ENCODE results near the gene TMEM198. TPM values are rescaled to one million over a fixed set of nuclear protein-coding genes. Genes with fewer than 3 reads are reported as not detected.

Gene TMEM198
- total and polyA plus RNA-seq, 9 of the 15 experiments (the other 6 are each of a cell fraction or from before 2014, with no cell fraction given), result 0.03 to 3.8 (median 1.0) TPM

DNA sequence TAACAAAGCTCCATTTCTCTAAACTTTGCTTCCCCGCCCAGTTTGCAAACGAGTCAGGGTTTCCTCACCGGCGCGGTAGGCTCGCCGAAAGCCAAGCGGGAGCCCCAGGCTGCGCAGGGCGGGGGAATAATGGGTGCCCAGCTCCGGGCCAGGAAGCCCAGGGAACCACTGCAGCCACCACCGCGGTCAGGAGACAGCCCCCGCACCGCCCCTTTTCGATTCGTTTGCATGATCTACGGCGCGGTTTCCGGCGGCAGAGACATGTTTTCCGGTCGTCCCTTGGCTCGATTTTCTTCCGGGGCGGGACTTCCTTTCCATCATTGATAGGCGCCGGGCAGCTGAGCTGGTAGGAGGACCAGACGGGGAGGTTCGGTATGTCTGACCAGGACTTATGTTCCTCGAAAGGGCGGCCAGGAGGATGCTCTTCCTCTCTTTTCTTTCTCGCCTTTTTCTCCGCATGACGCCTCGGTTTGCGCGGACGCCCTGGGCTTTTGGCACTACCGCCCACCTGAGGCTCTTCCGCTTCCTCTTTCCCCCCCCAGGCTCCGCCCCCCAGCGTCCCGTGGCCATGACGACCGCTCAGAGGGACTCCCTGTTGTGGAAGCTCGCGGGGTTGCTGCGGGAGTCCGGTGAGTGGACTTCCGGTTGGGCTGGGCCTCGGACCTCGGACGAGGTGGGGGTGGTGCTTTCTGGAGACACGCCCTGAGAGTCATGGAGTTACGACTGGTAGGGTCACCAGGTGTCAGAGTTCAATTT is 53.9 kb downstream of the TMEM198 start, which contains the start of gene STK11IP (continued):
- TF ChIP-seq, protein P1, sequence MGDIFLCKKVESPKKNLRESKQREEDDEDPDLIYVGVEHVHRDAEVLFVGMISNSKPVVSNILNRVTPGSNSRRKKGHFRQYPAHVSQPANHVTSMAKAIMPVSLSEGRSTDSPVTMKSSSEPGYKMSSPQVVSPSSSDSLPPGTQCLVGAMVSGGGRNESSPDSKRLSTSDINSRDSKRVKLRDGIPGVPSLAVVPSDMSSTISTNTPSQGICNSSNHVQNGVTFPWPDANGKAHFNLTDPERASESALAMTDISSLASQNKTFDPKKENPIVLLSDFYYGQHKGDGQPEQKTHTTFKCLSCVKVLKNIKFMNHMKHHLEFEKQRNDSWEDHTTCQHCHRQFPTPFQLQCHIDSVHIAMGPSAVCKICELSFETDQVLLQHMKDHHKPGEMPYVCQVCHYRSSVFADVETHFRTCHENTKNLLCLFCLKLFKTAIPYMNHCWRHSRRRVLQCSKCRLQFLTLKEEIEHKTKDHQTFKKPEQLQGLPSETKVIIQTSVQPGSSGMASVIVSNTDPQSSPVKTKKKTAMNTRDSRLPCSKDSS (IDR thresholded peaks at IDR 0.05; ENCODE audit: low read depth, partially characterized antibody), result no peak
- TF ChIP-seq, protein P2, sequence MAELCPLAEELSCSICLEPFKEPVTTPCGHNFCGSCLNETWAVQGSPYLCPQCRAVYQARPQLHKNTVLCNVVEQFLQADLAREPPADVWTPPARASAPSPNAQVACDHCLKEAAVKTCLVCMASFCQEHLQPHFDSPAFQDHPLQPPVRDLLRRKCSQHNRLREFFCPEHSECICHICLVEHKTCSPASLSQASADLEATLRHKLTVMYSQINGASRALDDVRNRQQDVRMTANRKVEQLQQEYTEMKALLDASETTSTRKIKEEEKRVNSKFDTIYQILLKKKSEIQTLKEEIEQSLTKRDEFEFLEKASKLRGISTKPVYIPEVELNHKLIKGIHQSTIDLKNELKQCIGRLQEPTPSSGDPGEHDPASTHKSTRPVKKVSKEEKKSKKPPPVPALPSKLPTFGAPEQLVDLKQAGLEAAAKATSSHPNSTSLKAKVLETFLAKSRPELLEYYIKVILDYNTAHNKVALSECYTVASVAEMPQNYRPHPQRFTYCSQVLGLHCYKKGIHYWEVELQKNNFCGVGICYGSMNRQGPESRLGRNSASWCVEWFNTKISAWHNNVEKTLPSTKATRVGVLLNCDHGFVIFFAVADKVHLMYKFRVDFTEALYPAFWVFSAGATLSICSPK (IDR thresholded peaks at IDR 0.05; ENCODE audit: borderline replicate concordance), result no peak
- TF ChIP-seq CBFB (CRISPR knock-in tag; IDR thresholded peaks at IDR 0.05), result no peak
- TF ChIP-seq TRIM28 (IDR thresholded peaks at IDR 0.05), result no peak
- TF ChIP-seq HNRNPK (IDR thresholded peaks at IDR 0.05; ENCODE audit: low read depth, low read length, poor library complexity, severe bottlenecking), result no peak
- TF ChIP-seq SMAD4 (CRISPR knock-in tag; conservative IDR thresholded peaks at IDR 0.05), result 0 out of 2 replicates have a peak, but pooled peaks have one; percentile 23
- no peak for TF ChIP-seq ZNF212 (CRISPR knock-in tag; IDR thresholded peaks at IDR 0.05)
- no peak for TF ChIP-seq ZKSCAN1 (IDR thresholded peaks at IDR 0.05; ENCODE audit: low read depth, low read length)
- TF ChIP-seq, protein P3, sequence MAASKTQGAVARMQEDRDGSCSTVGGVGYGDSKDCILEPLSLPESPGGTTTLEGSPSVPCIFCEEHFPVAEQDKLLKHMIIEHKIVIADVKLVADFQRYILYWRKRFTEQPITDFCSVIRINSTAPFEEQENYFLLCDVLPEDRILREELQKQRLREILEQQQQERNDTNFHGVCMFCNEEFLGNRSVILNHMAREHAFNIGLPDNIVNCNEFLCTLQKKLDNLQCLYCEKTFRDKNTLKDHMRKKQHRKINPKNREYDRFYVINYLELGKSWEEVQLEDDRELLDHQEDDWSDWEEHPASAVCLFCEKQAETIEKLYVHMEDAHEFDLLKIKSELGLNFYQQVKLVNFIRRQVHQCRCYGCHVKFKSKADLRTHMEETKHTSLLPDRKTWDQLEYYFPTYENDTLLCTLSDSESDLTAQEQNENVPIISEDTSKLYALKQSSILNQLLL (CRISPR knock-in tag; IDR thresholded peaks at IDR 0.05; ENCODE audit: borderline replicate concordance), result no peak
- no peak for TF ChIP-seq STAT5A (IDR thresholded peaks at IDR 0.05; ENCODE audit: borderline replicate concordance, low read length)
- no peak; a peak in 2 of 4 replicates for TF ChIP-seq MAZ (CRISPR knock-in tag; conservative IDR thresholded peaks at IDR 0.05 in 1 of 2, IDR thresholded peaks at IDR 0.05 in 1 of 2)
- TF ChIP-seq IRF2 (CRISPR knock-in tag; IDR thresholded peaks at IDR 0.05), result no peak
- TF ChIP-seq ZNF274 (IDR thresholded peaks at IDR 0.05; ENCODE audit: borderline replicate concordance, low read depth, low read length), result no peak
- no peak for TF ChIP-seq GABPB2 (CRISPR knock-in tag; conservative IDR thresholded peaks at IDR 0.05)
- no peak for TF ChIP-seq TCF7L2 (IDR thresholded peaks at IDR 0.05; ENCODE audit: low read depth, low read length)
- TF ChIP-seq MCM5 (IDR thresholded peaks at IDR 0.05; ENCODE audit: low read depth), result no peak
- TF ChIP-seq FUS (optimal IDR thresholded peaks at IDR 0.05; ENCODE audit: low read depth, low read length), result no peak
- TF ChIP-seq, protein P4, sequence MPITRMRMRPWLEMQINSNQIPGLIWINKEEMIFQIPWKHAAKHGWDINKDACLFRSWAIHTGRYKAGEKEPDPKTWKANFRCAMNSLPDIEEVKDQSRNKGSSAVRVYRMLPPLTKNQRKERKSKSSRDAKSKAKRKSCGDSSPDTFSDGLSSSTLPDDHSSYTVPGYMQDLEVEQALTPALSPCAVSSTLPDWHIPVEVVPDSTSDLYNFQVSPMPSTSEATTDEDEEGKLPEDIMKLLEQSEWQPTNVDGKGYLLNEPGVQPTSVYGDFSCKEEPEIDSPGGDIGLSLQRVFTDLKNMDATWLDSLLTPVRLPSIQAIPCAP (CRISPR knock-in tag; IDR thresholded peaks at IDR 0.05; ENCODE audit: borderline replicate concordance), result no peak
- TF ChIP-seq MCM2 (IDR thresholded peaks at IDR 0.05; ENCODE audit: low read depth), result no peak
- TF ChIP-seq SRSF9 (IDR thresholded peaks at IDR 0.05; ENCODE audit: borderline replicate concordance, low read depth, low read length), result no peak
- TF ChIP-seq, protein P5, sequence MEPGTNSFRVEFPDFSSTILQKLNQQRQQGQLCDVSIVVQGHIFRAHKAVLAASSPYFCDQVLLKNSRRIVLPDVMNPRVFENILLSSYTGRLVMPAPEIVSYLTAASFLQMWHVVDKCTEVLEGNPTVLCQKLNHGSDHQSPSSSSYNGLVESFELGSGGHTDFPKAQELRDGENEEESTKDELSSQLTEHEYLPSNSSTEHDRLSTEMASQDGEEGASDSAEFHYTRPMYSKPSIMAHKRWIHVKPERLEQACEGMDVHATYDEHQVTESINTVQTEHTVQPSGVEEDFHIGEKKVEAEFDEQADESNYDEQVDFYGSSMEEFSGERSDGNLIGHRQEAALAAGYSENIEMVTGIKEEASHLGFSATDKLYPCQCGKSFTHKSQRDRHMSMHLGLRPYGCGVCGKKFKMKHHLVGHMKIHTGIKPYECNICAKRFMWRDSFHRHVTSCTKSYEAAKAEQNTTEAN (CRISPR knock-in tag; IDR thresholded peaks at IDR 0.05), result no peak

All from K562 (cell line).